Right lobe of liver (tissue), 6 donors: Measurements from ENCODE around the gene KRTAP29-1. TPM values are rescaled to one million over a fixed set of nuclear protein-coding genes. Genes with fewer than 3 reads are reported as not detected.
"Not testable (repeated sequence)": the region's sequence is repeated elsewhere in the genome, so short reads cannot be mapped to it uniquely, and the experiment has no call there.

Source experiments
- ATAC-seq, 4 donors: fragments of 200-7000 bp; cut with Tn5 transposase; one replicate each; pipeline ENCODE4 v1.9.1; 2020; ENCODE audit warnings: mild to moderate bottlenecking in 4 of 4, moderate library complexity in 4 of 4
- DNase-seq, 3 donors: peaks; one replicate each; pipeline ENCODE4 v3.0.0-alpha.2; 2020
- H3K27ac ChIP-seq, 3 donors: fragments of 200-600 bp; one replicate each; pipeline ENCODE4 v1.8.0; 2022
- H3K27me3 ChIP-seq, 2 donors: fragments of 200-600 bp; one replicate each; pipeline ENCODE4 v1.8.0; 2022
- H3K36me3 ChIP-seq, 4 donors: fragments of 200-600 bp; sonication (generic) in 1 of 4; one replicate each; pipeline versions ENCODE4 v1.5.1 to v1.8.0; 2017 to 2022; ENCODE audit warnings: control low read depth in 1 of 4
- H3K4me1 ChIP-seq, 4 donors: fragments of 200-600 bp; sonication (generic) in 1 of 4; one replicate each; pipeline versions ENCODE4 v1.5.1 to v1.8.0; 2017 to 2022; ENCODE audit warnings: control low read depth in 1 of 4
- H3K4me3 ChIP-seq, 3 donors: fragments of 200-600 bp; one replicate each; pipeline ENCODE4 v1.8.0; 2022
- H3K9me3 ChIP-seq, 4 donors: fragments of 200-600 bp; sonication (generic) in 1 of 4; one replicate each; pipeline versions ENCODE4 v1.5.1 to v1.8.0; 2017 to 2022; ENCODE audit warnings: control low read depth in 1 of 4
- POLR2A ChIP-seq: fragments of 450-650 bp; IDR thresholded peaks from one replicate; pipeline ENCODE4 v1.6.1; 2017; ENCODE audit warnings: antibody characterized with exemption, mild to moderate bottlenecking
- WGBS: methylation state at CpG from one replicate; pipeline ENCODE4 v1.1.6; 2018; ENCODE audit warnings: low coverage, low lambda C conversion rate; ENCODE audit not compliant: insufficient coverage; ENCODE audit errors: missing lambda C conversion rate; 5-methylcytosine and 5-hydroxymethylcytosine counted together
- intact Hi-C, 2 donors: fragments of 100-400 bp; cut with DNase I; formaldehyde crosslinking; loops; one replicate each; pipeline versions ENCODE4 v1.11.2 to v1.14.1; 2022
- total RNA-seq, 6 experiments: library from RNA; depleted of rRNA in 2 of 6; stranded (reverse); fragments of >200 nt in 2 of 6; fragmentation: NEBNext Ultra II Directional in 3 of 6; extraction: Animal tissue kit (Norgen Biotek cat#: 25700) in 3 of 6; gene quantifications; one replicate each; pipeline versions ENCODE4 v1.1.0 to v1.2.4, GENCODE V29; 2016 to 2023
- TF ChIP-seq, protein P1 (sequence below), 4 donors: fragments of 200-600 bp in 3 of 4; fragments of 450-650 bp in 1 of 4; IDR thresholded peaks; one replicate each; pipeline versions ENCODE4 v1.5.1 to v1.8.0; 2016 to 2022; ENCODE audit warnings: antibody characterized with exemption in 4 of 4, mild to moderate bottlenecking in 2 of 4
- donor health status: DM: no; HTN: yes; CAD: no.
- donor health status: DM: no; HTN: no; CAD: no.
- donor health status: DM: no; HTN: no; CAD: no.
- donor health status: DM: no; HTN: yes; CAD: no.
- donor health status: DM: no; HTN: yes; CAD: no.

Gene KRTAP29-1
- total RNA-seq, 6 experiments from 2014 or later = not detected

DNA sequence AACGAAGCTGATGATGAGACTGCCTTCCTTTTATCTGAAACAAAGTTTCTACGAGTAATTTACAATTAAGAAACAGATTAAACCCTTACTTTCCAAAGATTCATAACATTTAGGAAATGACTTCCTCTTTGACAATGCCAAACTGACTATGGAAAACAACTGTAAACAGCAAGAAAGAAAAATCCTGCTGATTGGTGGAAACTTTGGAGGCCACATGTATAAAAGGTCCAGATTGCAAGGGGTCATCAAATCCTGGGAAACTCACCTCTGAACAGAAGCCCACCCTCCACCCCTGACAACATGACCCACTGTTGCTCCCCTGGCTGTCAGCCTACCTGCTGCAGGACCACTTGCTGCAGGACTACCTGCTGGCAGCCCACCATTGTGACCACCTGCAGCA is 37.6 kb downstream of the KRTAP29-1 start, which contains the start of gene KRTAP9-6:
KRTAP9-6 (plus strand) TSS at position 301 of the 400 bp plus-strand sequence; CDS start at position 301, 0 bp downstream.
- H3K36me3 ChIP-seq = no peaks in the 10 kb centered on the region
- 46% methylated on average over 2 of the region's 2 CpGs for WGBS
- no peak for ATAC-seq
- no peak for TF ChIP-seq POLR2A
- TF ChIP-seq, protein P1, sequence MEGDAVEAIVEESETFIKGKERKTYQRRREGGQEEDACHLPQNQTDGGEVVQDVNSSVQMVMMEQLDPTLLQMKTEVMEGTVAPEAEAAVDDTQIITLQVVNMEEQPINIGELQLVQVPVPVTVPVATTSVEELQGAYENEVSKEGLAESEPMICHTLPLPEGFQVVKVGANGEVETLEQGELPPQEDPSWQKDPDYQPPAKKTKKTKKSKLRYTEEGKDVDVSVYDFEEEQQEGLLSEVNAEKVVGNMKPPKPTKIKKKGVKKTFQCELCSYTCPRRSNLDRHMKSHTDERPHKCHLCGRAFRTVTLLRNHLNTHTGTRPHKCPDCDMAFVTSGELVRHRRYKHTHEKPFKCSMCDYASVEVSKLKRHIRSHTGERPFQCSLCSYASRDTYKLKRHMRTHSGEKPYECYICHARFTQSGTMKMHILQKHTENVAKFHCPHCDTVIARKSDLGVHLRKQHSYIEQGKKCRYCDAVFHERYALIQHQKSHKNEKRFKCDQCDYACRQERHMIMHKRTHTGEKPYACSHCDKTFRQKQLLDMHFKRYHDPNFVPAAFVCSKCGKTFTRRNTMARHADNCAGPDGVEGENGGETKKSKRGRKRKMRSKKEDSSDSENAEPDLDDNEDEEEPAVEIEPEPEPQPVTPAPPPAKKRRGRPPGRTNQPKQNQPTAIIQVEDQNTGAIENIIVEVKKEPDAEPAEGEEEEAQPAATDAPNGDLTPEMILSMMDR (IDR thresholded peaks at IDR 0.05) = no peak
- H3K27ac ChIP-seq = no peak within 1 kb of the TSS
- H3K27me3 ChIP-seq = no peaks in the 10 kb centered on the region
- H3K9me3 ChIP-seq = no peaks in the 10 kb centered on the region
- DNase-seq = no peak
- H3K4me1 ChIP-seq = no peaks in the 10 kb centered on the region
- intact Hi-C loops = no loop called here
- no peak within 1 kb of the TSS for H3K4me3 ChIP-seq

DNA sequence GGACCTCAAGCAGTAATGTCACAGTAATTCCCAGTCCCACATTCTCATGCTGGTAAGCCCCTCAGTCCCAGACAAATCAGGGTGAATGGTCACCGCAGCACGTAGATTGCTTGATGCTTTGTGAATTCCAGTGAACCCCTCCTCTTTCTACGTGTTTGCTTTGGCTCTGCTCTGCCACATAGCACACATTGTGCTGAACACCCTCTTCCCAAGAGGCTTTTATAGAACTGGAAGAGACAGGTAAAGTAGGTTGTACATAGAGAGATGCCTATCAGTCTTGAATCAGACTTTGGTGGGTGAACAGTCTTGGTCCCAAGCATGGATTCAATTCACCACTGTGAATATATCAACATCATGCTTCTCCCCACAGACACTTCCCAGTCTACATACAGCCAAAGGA is 38.1 kb downstream of the KRTAP29-1 start:
- no peak overlapping the region for H3K4me3 ChIP-seq
- intact Hi-C loops = no loop called here
- H3K27ac ChIP-seq = no peak overlapping the region
- peaks cover 0 to 1% of the 10 kb centered on the region in 2 donors for H3K27me3 ChIP-seq
- H3K9me3 ChIP-seq = no peaks in the 10 kb centered on the region
- ATAC-seq (no peak), DNase-seq (no peak)
- no peak for TF ChIP-seq POLR2A
- TF ChIP-seq, protein P1 (IDR thresholded peaks at IDR 0.05) = no peak
- WGBS = 50% methylated on average over 1 of the region's 3 CpGs
- no peaks in the 10 kb centered on the region for H3K4me1 ChIP-seq
- no peaks in the 10 kb centered on the region for H3K36me3 ChIP-seq

DNA sequence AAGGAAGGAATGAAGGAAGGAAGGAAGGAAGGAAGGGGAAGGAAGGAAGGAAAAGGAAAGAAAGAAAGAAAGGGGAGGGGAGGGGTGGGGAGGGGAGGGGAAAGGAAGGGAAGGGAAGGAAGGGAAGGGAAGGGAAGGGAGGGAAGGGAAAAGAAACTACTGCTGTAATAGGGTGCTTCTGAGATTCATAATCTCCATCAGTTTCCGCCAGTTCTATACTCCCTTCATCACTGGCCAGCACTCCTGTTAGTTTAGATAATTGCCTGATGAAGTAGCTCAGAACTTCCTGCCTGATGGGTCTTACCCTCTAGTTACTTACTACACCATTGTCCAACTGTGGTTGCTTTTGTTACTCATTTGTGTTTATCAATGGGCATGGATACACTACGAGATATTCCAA is 39.4 kb downstream of the KRTAP29-1 start:
- DNase-seq = no peak
- 54% methylated on average over 2 of the region's 2 CpGs for WGBS
- H3K27ac ChIP-seq = no peak overlapping the region

DNA sequence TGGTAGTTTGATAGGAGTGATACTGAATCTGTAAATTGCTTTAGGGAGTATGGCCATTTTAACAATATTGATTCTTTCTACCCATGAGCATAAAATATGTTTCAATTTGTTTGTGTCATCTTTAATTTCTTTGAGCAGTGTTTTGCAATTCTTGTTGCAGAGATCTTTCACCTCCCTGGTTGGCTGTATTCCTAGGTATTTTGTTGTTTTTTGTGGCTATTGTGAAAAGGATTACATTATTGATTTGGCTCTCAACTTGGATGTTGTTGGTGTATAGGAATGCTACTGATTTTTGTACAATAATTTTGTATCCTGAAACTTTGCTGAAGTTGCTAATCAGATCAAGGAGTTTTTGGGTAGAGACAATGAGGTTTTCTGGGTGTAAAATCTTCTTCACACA is 44.2 kb downstream of the KRTAP29-1 start:
- Histone ChIP-seq H3K36me3 (no peaks in the 10 kb centered on the region), H3K27me3 (peaks cover 0 to 4% of the 10 kb centered on the region in 2 donors), H3K9me3 (no peaks in the 10 kb centered on the region), H3K27ac (no peak overlapping the region), H3K4me3 (no peak overlapping the region), H3K4me1 (no peaks in the 10 kb centered on the region)
- ATAC-seq = no peak
- intact Hi-C loops = no loop called here
- TF ChIP-seq, protein P1 (IDR thresholded peaks at IDR 0.05) = no peak
- TF ChIP-seq POLR2A = no peak
- no peak for DNase-seq

More for the DNA sequence above, 39.4 kb downstream of the KRTAP29-1 start:
- H3K4me3 ChIP-seq = no peak overlapping the region
- TF ChIP-seq POLR2A = no peak
- TF ChIP-seq, protein P1 (IDR thresholded peaks at IDR 0.05) = no peak
- no peaks in the 10 kb centered on the region for H3K36me3 ChIP-seq
- H3K27me3 ChIP-seq = peaks cover 0 to 4% of the 10 kb centered on the region in 2 donors
- H3K4me1 ChIP-seq = no peaks in the 10 kb centered on the region
- H3K9me3 ChIP-seq = no peaks in the 10 kb centered on the region
- no peak for ATAC-seq
- intact Hi-C loops = no loop called here

DNA sequence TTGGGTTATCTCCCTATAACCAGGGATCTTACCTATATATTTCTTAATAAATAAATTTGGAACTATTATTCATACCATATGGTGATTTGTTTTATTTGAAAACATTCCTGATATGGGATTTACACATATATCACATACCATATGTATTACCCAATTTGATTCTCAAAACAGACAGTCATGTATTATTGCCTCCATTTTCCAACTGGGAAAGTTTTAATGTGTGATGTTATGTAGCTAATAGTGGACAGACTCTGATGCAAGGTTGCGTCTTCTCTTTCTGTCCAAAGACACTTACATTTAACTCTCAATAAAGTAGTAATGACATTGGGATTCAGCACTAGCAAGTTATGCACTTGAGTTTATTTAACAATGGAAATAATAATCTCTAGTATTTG is 46.4 kb downstream of the KRTAP29-1 start:
- TF ChIP-seq, protein P1 (IDR thresholded peaks at IDR 0.05) = no peak
- TF ChIP-seq POLR2A = no peak
- no peak for DNase-seq
- intact Hi-C loops = no loop called here
- Histone ChIP-seq H3K4me1 (no peaks in the 10 kb centered on the region), H3K4me3 (no peak overlapping the region), H3K9me3 (no peaks in the 10 kb centered on the region), H3K27me3 (peaks cover 0 to 4% of the 10 kb centered on the region in 2 donors), H3K36me3 (no peaks in the 10 kb centered on the region), H3K27ac (no peak overlapping the region)
- no peak for ATAC-seq
- WGBS = 100% methylated on average over 1 of the region's 1 CpG

DNA sequence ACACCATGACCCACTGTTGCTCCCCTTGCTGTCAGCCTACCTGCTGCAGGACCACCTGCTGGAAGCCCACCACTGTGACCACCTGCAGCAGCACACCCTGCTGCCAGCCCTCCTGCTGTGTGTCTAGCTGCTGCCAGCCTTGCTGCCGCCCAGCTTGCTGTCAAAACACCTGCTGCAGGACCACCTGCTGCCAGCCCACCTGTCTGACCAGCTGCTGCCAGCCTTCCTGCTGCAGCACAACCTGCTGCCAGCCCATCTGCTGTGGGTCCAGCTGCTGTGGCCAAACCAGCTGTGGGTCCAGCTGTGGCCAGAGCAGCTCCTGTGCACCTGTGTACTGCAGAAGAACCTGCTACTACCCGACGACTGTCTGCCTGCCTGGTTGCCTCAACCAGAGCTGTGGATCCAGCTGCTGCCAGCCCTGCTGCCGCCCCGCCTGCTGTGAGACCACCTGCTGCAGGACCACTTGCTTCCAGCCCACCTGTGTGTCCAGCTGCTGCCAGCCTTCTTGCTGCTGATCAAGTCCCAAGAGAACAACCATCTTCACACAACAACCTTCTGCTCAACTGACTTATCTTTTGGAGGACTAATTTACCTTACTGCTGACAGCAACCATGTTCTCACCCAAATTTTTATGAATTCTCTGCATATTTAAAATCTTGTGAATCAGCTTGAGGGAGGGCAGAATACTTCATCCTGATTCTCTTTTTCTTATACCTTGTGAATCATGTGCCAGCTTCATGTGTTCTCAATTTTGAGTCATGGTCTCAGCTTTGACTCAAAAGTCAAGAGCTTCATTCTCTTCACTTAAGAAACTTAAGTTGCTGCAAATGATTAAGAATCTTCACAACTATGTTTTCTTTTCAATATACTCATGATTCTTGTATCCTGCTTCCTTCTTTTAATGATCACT is 47.0 kb downstream of the KRTAP29-1 start, which contains the start of gene KRTAP9-9:
KRTAP9-9 (plus strand) TSS at position 4 of the 910 bp plus-strand sequence.
- H3K36me3 ChIP-seq, intact Hi-C loops, ATAC-seq, H3K27ac ChIP-seq, H3K4me1 ChIP-seq, H3K4me3 ChIP-seq, H3K9me3 ChIP-seq, H3K27me3 ChIP-seq, DNase-seq: not testable (repeated sequence)
- no CpG with 5 or more reads among the region's 5 CpGs for WGBS
